Endodermal cell (in vitro differentiated cells): Measurements from ENCODE around the gene CTDP1. TPM values are rescaled to one million over a fixed set of nuclear protein-coding genes. Genes with fewer than 3 reads are reported as not detected.
A peak's percentile ranks its signal among the peaks of the same experiment; 100 is the strongest.
"Not testable (repeated sequence)": the region's sequence is repeated elsewhere in the genome, so short reads cannot be mapped to it uniquely, and the experiment has no call there.

Source experiments
- DNase-seq: peaks from one replicate; pipeline ENCODE4 v3.0.0-alpha.2; 2017
- H3K27ac ChIP-seq: 2 replicates; pipeline ENCODE4 v1.5.1; 2013; ENCODE audit warnings: mild to moderate bottlenecking, low read depth, low read length, moderate library complexity
- H3K27me3 ChIP-seq: 2 replicates; pipeline ENCODE4 v1.6.1; 2013; ENCODE audit warnings: mild to moderate bottlenecking, low read length, moderate library complexity; ENCODE audit not compliant: insufficient read depth, control insufficient read depth, poor library complexity, severe bottlenecking
- H3K36me3 ChIP-seq: 2 replicates; pipeline ENCODE4 v1.7.0; 2013; ENCODE audit warnings: mild to moderate bottlenecking, low read length, moderate library complexity; ENCODE audit not compliant: control insufficient read depth, insufficient read depth
- H3K4me1 ChIP-seq: one replicate; pipeline ENCODE4 v1.7.0; 2013; ENCODE audit warnings: low read length; ENCODE audit not compliant: control insufficient read depth, insufficient read depth
- H3K4me3 ChIP-seq: 2 replicates; pipeline ENCODE4 v1.5.1; 2013; ENCODE audit warnings: mild to moderate bottlenecking, low read length, moderate library complexity
- H3K9ac ChIP-seq: 2 replicates; pipeline ENCODE4 v1.6.1; 2013; ENCODE audit warnings: mild to moderate bottlenecking, low read length, moderate library complexity; ENCODE audit not compliant: poor library complexity, severe bottlenecking; ENCODE audit errors: extremely low read depth
- H3K9me3 ChIP-seq: 2 replicates; pipeline ENCODE4 v1.6.1; 2013; ENCODE audit warnings: mild to moderate bottlenecking, low read length, moderate library complexity; ENCODE audit not compliant: control insufficient read depth
- H3K27ac Mint-ChIP-seq: 2 replicates; pipeline ENCODE4 v1.8.0; 2020; ENCODE audit warnings: mixed read lengths
- H3K27me3 Mint-ChIP-seq: 2 replicates; pipeline ENCODE4 v1.8.0; 2021; ENCODE audit warnings: mild to moderate bottlenecking, mixed read lengths; ENCODE audit not compliant: insufficient read depth
- H3K36me3 Mint-ChIP-seq: 2 replicates; pipeline ENCODE4 v1.8.0; 2020; ENCODE audit warnings: low read depth, mixed read lengths
- H3K4me1 Mint-ChIP-seq: 2 replicates; pipeline ENCODE4 v1.8.0; 2020; ENCODE audit warnings: mixed read lengths
- H3K4me3 Mint-ChIP-seq: 2 replicates; pipeline ENCODE4 v1.8.0; 2020; ENCODE audit warnings: mild to moderate bottlenecking, moderate library complexity, mixed read lengths
- H3K9me3 Mint-ChIP-seq: 2 replicates; pipeline ENCODE4 v1.8.0; 2020; ENCODE audit warnings: mild to moderate bottlenecking, mixed read lengths
- CTCF ChIP-seq: fragments of 200-600 bp; sonication (generic); conservative IDR thresholded peaks from 2 replicates; pipeline ENCODE4 v1.5.0; 2021; ENCODE audit warnings: antibody characterized with exemption, mild to moderate bottlenecking
- WGBS, 2 experiments: methylation state at CpG; one replicate each; pipeline versions ENCODE4 v1.1.5 to v1.1.7; 2013; ENCODE audit warnings: missing lambda C conversion rate in 2 of 2, mixed read lengths in 1 of 2; ENCODE audit not compliant: insufficient coverage in 1 of 2, insufficient read length in 1 of 2; 5-methylcytosine and 5-hydroxymethylcytosine counted together
- total RNA-seq, 2 donors: library from RNA; stranded (reverse); fragmentation: NEBNext Ultra II Directional in 1 of 2; extraction: Animal tissue kit (Norgen Biotek cat#: 25700) in 1 of 2; gene quantifications; 2 replicates in 1 of 2; 3 replicates in 1 of 2; pipeline ENCODE4 v1.2.1, GENCODE V29; 2021

The CTDP1 gene
- total RNA-seq, 2 donors from 2014 or later = 29.8 to 35.6 TPM

- Mint-ChIP-seq H3K36me3 (peaks cover 29% of the 10 kb centered on the region), H3K4me1 (peaks cover 13% of the 10 kb centered on the region), H3K27me3 (no peaks in the 10 kb centered on the region), H3K27ac (no peak overlapping the region), H3K4me3 (no peak overlapping the region), H3K9me3 (no peaks in the 10 kb centered on the region)
- Histone ChIP-seq H3K27me3 (no peaks in the 10 kb centered on the region), H3K9me3 (no peaks in the 10 kb centered on the region), H3K27ac (no peak overlapping the region), H3K4me1 (peaks cover 3% of the 10 kb centered on the region), H3K9ac (no peak overlapping the region), H3K4me3 (no peak overlapping the region), H3K36me3 (peaks cover 21% of the 10 kb centered on the region)
- peak; percentile 75 for DNase-seq
- TF ChIP-seq CTCF = no peak
- 88 to 90% methylated on average over 16 to 30 of the region's 31 CpGs for WGBS, 2 experiments
Observed at GRCh38 chr18:79693561-79694205, 14.1 kb downstream of the CTDP1 start.

- not testable (repeated sequence) for H3K4me3 Mint-ChIP-seq, H3K27me3 ChIP-seq, H3K9me3 Mint-ChIP-seq, H3K4me1 ChIP-seq, H3K9ac ChIP-seq, H3K27ac ChIP-seq, H3K27ac Mint-ChIP-seq, H3K9me3 ChIP-seq, H3K4me3 ChIP-seq, H3K27me3 Mint-ChIP-seq, DNase-seq
- WGBS, 2 experiments = 92 to 95% methylated on average over 15 to 20 of the region's 32 CpGs
- Mint-ChIP-seq H3K4me1 (peaks cover 13% of the 10 kb centered on the region), H3K36me3 (peaks cover 36% of the 10 kb centered on the region)
- H3K36me3 ChIP-seq = peaks cover 25% of the 10 kb centered on the region
Observed at GRCh38 chr18:79694206-79694894, 14.7 kb downstream of the CTDP1 start.

- Histone ChIP-seq H3K27me3 (no peaks in the 10 kb centered on the region), H3K27ac (no peak overlapping the region), H3K9ac (no peak overlapping the region), H3K36me3 (peaks cover 30% of the 10 kb centered on the region), H3K4me1 (peaks cover 3% of the 10 kb centered on the region), H3K4me3 (no peak overlapping the region), H3K9me3 (no peaks in the 10 kb centered on the region)
- no peaks in the 10 kb centered on the region for H3K27me3 Mint-ChIP-seq
- no peak for TF ChIP-seq CTCF
- no peaks in the 10 kb centered on the region for H3K9me3 Mint-ChIP-seq
- no peak overlapping the region for H3K4me3 Mint-ChIP-seq
- no peak overlapping the region for H3K27ac Mint-ChIP-seq
- H3K4me1 Mint-ChIP-seq = peaks cover 13% of the 10 kb centered on the region
- 91 to 100% methylated on average over 3 of the region's 3 CpGs for WGBS, 2 experiments
- peaks cover 41% of the 10 kb centered on the region for H3K36me3 Mint-ChIP-seq
- no peak for DNase-seq
Observed at GRCh38 chr18:79694895-79695213, 15.3 kb downstream of the CTDP1 start.
